Activated T-cell treated with anti-CD3 and anti-CD28 coated beads for 4 hours (primary cell): ENCODE measurements around the gene EFCAB13.
"Not testable (repeated sequence)": the region's sequence is repeated elsewhere in the genome, so short reads cannot be mapped to it uniquely, and the experiment has no call there.

Experiments
- DNase-seq: peaks from one replicate; pipeline ENCODE4 v3.0.0-alpha.2; 2020

EFCAB13 gene

GRCh38 chr17:47332287-47332686 is 8.5 kb downstream of the EFCAB13 start:
- DNase-seq, result no peak

- no peak for DNase-seq
Observed at GRCh38 chr17:47335101-47335936, 11.6 kb downstream of the EFCAB13 start.

- no peak for DNase-seq
Observed at GRCh38 chr17:47338026-47338425, 14.3 kb downstream of the EFCAB13 start.

- DNase-seq, result no peak
Observed at GRCh38 chr17:47352848-47353247, 29.1 kb downstream of the EFCAB13 start.

GRCh38 chr17:47358652-47359051 is 34.9 kb downstream of the EFCAB13 start:
- DNase-seq, result no peak

GRCh38 chr17:47363171-47363570 is 39.4 kb downstream of the EFCAB13 start:
- DNase-seq, result no peak

GRCh38 chr17:47367257-47367656 is 43.5 kb downstream of the EFCAB13 start:
- no peak for DNase-seq

GRCh38 chr17:47368262-47368661 is 44.5 kb downstream of the EFCAB13 start:
- DNase-seq, result no peak

- not testable (repeated sequence) for DNase-seq
Observed at GRCh38 chr17:47370899-47371298, 47.1 kb downstream of the EFCAB13 start.

- no peak for DNase-seq
Observed at GRCh38 chr17:47373002-47373401, 49.2 kb downstream of the EFCAB13 start.

- DNase-seq, result no peak
Observed at GRCh38 chr17:47376247-47376646, 52.5 kb downstream of the EFCAB13 start.

GRCh38 chr17:47388825-47389224 is 65.1 kb downstream of the EFCAB13 start:
- DNase-seq, result no peak

- DNase-seq, result not testable (repeated sequence)
Observed at GRCh38 chr17:47397532-47398128, 73.9 kb downstream of the EFCAB13 start.

- DNase-seq, result no peak
Observed at GRCh38 chr17:47400333-47400732, 76.6 kb downstream of the EFCAB13 start.

- no peak for DNase-seq
Observed at GRCh38 chr17:47401100-47401499, 77.3 kb downstream of the EFCAB13 start.

GRCh38 chr17:47404006-47404405 is 80.3 kb downstream of the EFCAB13 start:
- DNase-seq, result no peak

- DNase-seq, result no peak
Observed at GRCh38 chr17:47404875-47405274, 81.1 kb downstream of the EFCAB13 start.

GRCh38 chr17:47413872-47414271 is 90.1 kb downstream of the EFCAB13 start:
- DNase-seq, result no peak

GRCh38 chr17:47414612-47415011 is 90.9 kb downstream of the EFCAB13 start:
- no peak for DNase-seq

- no peak for DNase-seq
Observed at GRCh38 chr17:47423406-47424295, 99.9 kb downstream of the EFCAB13 start.

GRCh38 chr17:47425233-47425632 is 101.5 kb downstream of the EFCAB13 start:
- not testable (repeated sequence) for DNase-seq

- not testable (repeated sequence) for DNase-seq
Observed at GRCh38 chr17:47425887-47426635, 102.3 kb downstream of the EFCAB13 start.

- DNase-seq, result no peak
Observed at GRCh38 chr17:47427985-47428384, 104.2 kb downstream of the EFCAB13 start.
